Measurements from ENCODE around the gene SMARCD3.

- TF ChIP-seq, protein P1, sequence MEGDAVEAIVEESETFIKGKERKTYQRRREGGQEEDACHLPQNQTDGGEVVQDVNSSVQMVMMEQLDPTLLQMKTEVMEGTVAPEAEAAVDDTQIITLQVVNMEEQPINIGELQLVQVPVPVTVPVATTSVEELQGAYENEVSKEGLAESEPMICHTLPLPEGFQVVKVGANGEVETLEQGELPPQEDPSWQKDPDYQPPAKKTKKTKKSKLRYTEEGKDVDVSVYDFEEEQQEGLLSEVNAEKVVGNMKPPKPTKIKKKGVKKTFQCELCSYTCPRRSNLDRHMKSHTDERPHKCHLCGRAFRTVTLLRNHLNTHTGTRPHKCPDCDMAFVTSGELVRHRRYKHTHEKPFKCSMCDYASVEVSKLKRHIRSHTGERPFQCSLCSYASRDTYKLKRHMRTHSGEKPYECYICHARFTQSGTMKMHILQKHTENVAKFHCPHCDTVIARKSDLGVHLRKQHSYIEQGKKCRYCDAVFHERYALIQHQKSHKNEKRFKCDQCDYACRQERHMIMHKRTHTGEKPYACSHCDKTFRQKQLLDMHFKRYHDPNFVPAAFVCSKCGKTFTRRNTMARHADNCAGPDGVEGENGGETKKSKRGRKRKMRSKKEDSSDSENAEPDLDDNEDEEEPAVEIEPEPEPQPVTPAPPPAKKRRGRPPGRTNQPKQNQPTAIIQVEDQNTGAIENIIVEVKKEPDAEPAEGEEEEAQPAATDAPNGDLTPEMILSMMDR (IDR thresholded peaks at IDR 0.05; ENCODE audit: insufficient read depth, low read length): no peak
- TF ChIP-seq POLR2AphosphoS5 (IDR thresholded peaks at IDR 0.05; ENCODE audit: low read depth): no peak
- TF ChIP-seq, protein P2, sequence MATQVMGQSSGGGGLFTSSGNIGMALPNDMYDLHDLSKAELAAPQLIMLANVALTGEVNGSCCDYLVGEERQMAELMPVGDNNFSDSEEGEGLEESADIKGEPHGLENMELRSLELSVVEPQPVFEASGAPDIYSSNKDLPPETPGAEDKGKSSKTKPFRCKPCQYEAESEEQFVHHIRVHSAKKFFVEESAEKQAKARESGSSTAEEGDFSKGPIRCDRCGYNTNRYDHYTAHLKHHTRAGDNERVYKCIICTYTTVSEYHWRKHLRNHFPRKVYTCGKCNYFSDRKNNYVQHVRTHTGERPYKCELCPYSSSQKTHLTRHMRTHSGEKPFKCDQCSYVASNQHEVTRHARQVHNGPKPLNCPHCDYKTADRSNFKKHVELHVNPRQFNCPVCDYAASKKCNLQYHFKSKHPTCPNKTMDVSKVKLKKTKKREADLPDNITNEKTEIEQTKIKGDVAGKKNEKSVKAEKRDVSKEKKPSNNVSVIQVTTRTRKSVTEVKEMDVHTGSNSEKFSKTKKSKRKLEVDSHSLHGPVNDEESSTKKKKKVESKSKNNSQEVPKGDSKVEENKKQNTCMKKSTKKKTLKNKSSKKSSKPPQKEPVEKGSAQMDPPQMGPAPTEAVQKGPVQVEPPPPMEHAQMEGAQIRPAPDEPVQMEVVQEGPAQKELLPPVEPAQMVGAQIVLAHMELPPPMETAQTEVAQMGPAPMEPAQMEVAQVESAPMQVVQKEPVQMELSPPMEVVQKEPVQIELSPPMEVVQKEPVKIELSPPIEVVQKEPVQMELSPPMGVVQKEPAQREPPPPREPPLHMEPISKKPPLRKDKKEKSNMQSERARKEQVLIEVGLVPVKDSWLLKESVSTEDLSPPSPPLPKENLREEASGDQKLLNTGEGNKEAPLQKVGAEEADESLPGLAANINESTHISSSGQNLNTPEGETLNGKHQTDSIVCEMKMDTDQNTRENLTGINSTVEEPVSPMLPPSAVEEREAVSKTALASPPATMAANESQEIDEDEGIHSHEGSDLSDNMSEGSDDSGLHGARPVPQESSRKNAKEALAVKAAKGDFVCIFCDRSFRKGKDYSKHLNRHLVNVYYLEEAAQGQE (IDR thresholded peaks at IDR 0.05; ENCODE audit: insufficient replicate concordance, low read depth): no peak
Observed at GRCh38 chr7:151244841-151245346, 3.6 kb downstream of the SMARCD3 start.
